Thymus (tissue), 11 donors: ENCODE data around the gene LPP. TPM values are rescaled to one million over a fixed set of nuclear protein-coding genes. Genes with fewer than 3 reads are reported as not detected.
"Not testable (repeated sequence)": the region's sequence is repeated elsewhere in the genome, so short reads cannot be mapped to it uniquely, and the experiment has no call there.

Source experiments
- DNase-seq, 9 donors: peaks; one replicate each; pipeline ENCODE4 v3.0.0-alpha.2; 2013; ENCODE audit warnings: low spot score in 9 of 9, low read depth in 6 of 9, missing footprints in 1 of 9
- H3K27ac ChIP-seq, 2 donors: one replicate each; pipeline ENCODE4 v1.5.1; 2013; ENCODE audit warnings: control low read depth in 1 of 2, low read depth in 1 of 2, low read length in 1 of 2, mild to moderate bottlenecking in 1 of 2, moderate library complexity in 1 of 2
- H3K27me3 ChIP-seq, 2 donors: one replicate each; pipeline ENCODE4 v1.5.1; 2013; ENCODE audit warnings: low read length in 1 of 2; ENCODE audit not compliant: control insufficient read depth in 2 of 2, insufficient read depth in 1 of 2
- H3K36me3 ChIP-seq, 2 donors: one replicate each; pipeline ENCODE4 v1.5.1; 2013; ENCODE audit warnings: low read length in 1 of 2, mild to moderate bottlenecking in 1 of 2, moderate library complexity in 1 of 2; ENCODE audit not compliant: control insufficient read depth in 2 of 2, insufficient read depth in 2 of 2
- H3K4me1 ChIP-seq, 2 donors: one replicate each; pipeline ENCODE4 v1.5.1; 2013; ENCODE audit warnings: low read length in 2 of 2; ENCODE audit not compliant: control insufficient read depth in 2 of 2, insufficient read depth in 2 of 2
- H3K4me3 ChIP-seq, 2 donors: one replicate each; pipeline ENCODE4 v1.5.1; 2013; ENCODE audit warnings: low read length in 2 of 2, control low read depth in 1 of 2, mild to moderate bottlenecking in 1 of 2
- H3K9me3 ChIP-seq, 2 donors: one replicate each; pipeline ENCODE4 v1.5.1; 2013; ENCODE audit warnings: low read length in 1 of 2, mild to moderate bottlenecking in 1 of 2; ENCODE audit not compliant: control insufficient read depth in 2 of 2, insufficient read depth in 1 of 2
- WGBS: extraction: QIAGEN DNeasy Blood & Tissue Kit; methylation state at CpG from one replicate; pipeline ENCODE4 v1.1.7; 2013; 5-methylcytosine and 5-hydroxymethylcytosine counted together
- polyA plus RNA-seq: library from polyadenylated mRNA; stranded (reverse); fragments of 200-250 nt; gene quantifications from one replicate; pipeline ENCODE4 v1.2.3, GENCODE V29; 2013
- total RNA-seq: library from RNA; stranded (reverse); fragments of 120-200 nt; gene quantifications from one replicate; pipeline ENCODE4 v1.2.4, GENCODE V29; 2013
- donor health status: healthy.

LPP gene
- total and polyA plus RNA-seq, 2 donors, result 6.5 to 9.2 TPM

DNA sequence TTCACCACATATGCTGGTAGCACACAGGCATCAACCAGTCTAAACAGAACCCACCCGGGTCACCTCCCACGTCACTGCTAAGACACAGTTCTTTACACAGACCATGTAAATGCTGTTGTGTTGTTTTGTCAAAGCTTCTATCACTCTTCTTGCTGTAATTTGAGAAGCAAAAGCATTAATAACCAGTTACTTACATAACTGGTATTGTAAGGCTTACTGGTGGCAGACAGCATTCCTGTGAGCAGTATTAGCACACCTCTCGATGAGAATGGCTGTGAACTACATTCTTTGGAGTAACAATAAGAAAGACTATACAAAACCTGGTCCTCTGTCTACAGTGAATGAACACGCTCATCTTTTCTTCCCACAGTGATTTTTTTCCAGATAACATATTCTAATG, 479.2 kb downstream of the LPP start:
- Histone ChIP-seq H3K27ac (no peak overlapping the region), H3K4me3 (no peak overlapping the region), H3K27me3 (no peaks in the 10 kb centered on the region)

DNA sequence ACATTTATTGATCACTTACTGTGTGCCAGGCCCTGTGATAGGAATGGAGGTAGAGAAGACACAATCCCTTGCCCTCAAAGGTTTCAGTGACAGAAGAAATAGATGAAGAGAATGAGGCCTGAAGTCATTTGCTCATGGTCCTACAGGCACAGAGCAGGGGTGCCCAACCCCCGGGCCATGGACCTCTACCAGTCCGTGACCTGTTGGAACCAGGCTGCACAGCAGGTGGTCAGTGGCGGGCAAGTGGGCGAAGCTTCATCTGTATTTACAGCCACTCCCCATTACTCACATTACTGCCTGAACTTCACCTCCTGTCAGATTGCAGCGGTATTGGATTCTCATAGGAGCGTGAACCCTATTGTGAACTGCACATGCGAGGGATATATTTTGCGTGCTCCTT, 480.3 kb downstream of the LPP start:
- peaks cover 0 to 5% of the 10 kb centered on the region in 2 donors for H3K9me3 ChIP-seq
- H3K36me3 ChIP-seq, result no peaks in the 10 kb centered on the region
- H3K4me3 ChIP-seq, result no peak overlapping the region
- H3K27me3 ChIP-seq, result no peaks in the 10 kb centered on the region
- DNase-seq, result no peak
- H3K4me1 ChIP-seq, result no peaks in the 10 kb centered on the region
- 99% methylated on average over 8 of the region's 8 CpGs for WGBS
- no peak overlapping the region for H3K27ac ChIP-seq

More for the DNA sequence above, 479.2 kb downstream of the LPP start:
- 98% methylated on average over 4 of the region's 4 CpGs for WGBS
- H3K36me3 ChIP-seq, result no peaks in the 10 kb centered on the region
- no peaks in the 10 kb centered on the region for H3K4me1 ChIP-seq
- no peak for DNase-seq
- H3K9me3 ChIP-seq, result peaks cover 0 to 5% of the 10 kb centered on the region in 2 donors

DNA sequence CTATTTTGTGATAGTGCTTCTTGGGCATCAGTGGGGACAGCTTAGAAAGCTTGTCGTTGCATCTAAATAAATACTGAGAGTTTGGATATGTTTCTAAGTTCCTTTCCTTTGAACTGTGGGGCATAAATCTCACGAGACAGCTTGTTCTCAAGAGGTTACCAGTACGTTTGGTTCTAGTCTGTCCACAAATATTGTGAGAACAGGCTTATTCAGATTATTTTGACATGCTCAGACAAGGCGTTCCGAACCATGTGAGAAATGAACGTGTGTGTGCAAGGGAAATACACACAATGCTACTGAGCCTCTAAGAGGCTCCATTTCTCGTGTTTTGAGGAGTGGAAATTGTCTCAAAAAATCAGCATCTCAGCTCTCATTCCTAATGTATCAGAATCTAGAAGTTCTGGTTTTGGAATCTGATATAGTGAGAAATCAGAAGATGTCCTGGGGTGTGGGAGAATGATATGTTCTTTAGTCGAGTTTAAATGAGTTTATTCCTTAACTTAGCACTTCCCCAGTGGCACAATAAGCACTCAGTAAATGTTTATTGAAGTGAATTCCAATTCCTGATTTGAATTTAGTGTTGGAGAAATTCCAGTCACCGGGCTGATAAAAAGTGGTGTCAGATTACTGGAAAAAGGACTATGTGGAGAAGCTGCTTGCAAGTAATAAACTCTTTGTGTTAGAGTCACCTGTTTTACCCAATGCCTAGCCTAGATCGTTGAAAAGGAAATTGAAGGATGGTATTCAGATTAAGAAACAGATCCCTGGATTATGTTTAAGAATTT, 481.5 kb downstream of the LPP start:
- Histone ChIP-seq H3K36me3 (no peaks in the 10 kb centered on the region), H3K9me3 (peaks cover 0 to 5% of the 10 kb centered on the region in 2 donors), H3K27ac (peak overlapping the region in 1 of 2 donors; percentile 42), H3K4me3 (no peak overlapping the region), H3K27me3 (no peaks in the 10 kb centered on the region), H3K4me1 (no peaks in the 10 kb centered on the region)
- DNase-seq, result no peak
- 96% methylated on average over 10 of the region's 10 CpGs for WGBS

DNA sequence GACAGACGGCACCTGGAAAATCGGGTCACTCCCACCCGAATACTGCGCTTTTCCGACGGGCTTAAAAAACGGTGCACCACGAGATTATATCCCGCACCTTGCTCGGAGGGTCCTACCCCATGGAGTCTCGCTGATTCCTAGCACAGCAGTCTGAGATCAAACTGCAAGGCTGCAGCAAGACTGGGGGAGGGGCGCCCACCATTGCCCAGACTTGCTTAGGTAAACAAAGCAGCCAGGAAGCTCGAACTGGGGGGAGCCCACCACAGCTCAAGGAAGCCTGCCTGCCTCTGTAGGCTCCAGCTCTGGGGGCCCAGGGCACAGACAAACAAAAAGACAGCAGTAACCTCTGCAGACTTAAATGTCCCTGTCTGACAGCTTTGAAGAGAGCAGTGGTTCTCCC, 482.3 kb downstream of the LPP start:
- 94% methylated on average over 13 of the region's 13 CpGs for WGBS
- not testable (repeated sequence) for H3K27ac ChIP-seq, DNase-seq, H3K4me1 ChIP-seq, H3K27me3 ChIP-seq, H3K4me3 ChIP-seq, H3K36me3 ChIP-seq, H3K9me3 ChIP-seq

DNA sequence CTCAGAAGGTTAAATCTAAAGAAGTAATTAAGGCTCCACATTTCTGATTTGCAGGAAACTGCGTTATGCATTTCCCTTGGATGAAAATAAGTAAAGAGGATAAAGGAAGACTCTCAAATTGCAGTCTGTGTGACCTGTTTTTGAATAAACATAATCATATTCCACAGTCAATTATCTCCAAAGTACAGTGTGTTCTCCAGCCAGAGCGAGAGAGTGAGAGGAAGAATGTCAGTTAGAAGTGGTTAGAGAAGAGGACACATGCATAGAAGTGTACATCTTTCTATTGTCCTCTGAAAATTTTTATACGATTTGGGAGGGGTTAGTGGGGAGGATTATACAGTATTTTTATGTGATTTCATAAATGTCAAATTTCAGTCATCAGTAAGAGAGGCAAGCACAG, 487.1 kb downstream of the LPP start:
- H3K27ac ChIP-seq, result no peak overlapping the region
- DNase-seq, result no peak
- 96% methylated on average over 3 of the region's 3 CpGs for WGBS
- no peaks in the 10 kb centered on the region for H3K27me3 ChIP-seq
- no peak overlapping the region for H3K4me3 ChIP-seq
- H3K9me3 ChIP-seq, result no peaks in the 10 kb centered on the region
- H3K4me1 ChIP-seq, result no peaks in the 10 kb centered on the region
- H3K36me3 ChIP-seq, result no peaks in the 10 kb centered on the region

DNA sequence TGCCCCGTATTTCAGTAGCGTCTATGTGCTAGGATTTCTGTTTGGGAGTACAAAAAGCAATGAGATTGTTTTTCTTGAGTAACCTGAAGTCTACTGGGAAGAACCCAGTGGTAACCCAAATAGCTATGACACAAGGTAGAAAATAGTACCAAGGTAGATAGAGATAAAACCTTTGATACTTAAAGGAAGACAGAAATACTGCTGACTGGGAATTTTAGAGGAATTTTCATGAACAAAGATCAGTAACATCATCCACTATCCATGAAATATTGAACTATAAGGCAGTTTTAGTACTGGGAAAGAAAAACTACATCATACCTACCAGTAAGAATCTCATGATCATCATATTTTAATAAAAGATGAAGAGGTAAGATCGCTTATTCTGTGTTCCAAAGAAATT, 489.8 kb downstream of the LPP start:
- DNase-seq, result no peak
- no peaks in the 10 kb centered on the region for H3K27me3 ChIP-seq
- WGBS, result over 99% methylated on average over 3 of the region's 3 CpGs

DNA sequence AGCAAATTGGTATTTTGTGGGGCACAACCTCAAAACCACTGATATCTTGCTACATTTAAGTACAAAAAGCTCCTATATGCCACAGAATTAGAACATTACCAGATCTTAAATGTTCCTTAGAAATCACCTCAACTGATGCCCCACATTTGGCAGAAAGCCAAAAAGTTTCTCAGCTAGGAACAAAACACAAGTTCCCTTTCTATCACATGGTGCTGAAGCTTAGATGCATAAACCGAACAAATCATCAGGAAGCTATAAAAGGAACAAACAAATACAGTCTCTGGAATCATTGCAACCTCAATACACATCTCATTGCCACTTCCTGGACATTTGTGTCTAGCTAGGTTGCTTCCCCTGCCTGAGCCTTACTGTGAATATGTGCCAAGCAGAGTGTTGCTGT, 492.6 kb downstream of the LPP start:
- DNase-seq, result peak in 5 of 9 donors; percentile 9 to 47 (median 18)
- no peak overlapping the region for H3K4me3 ChIP-seq
- no peaks in the 10 kb centered on the region for H3K36me3 ChIP-seq
- H3K9me3 ChIP-seq, result no peaks in the 10 kb centered on the region
- 0% methylated on average over 1 of the region's 1 CpG for WGBS
- no peaks in the 10 kb centered on the region for H3K27me3 ChIP-seq
- H3K4me1 ChIP-seq, result peaks cover 0 to 4% of the 10 kb centered on the region in 2 donors
- no peak overlapping the region for H3K27ac ChIP-seq

More for the DNA sequence above, 489.8 kb downstream of the LPP start:
- peaks cover 0 to 4% of the 10 kb centered on the region in 2 donors for H3K4me1 ChIP-seq
- no peak overlapping the region for H3K4me3 ChIP-seq
- no peaks in the 10 kb centered on the region for H3K36me3 ChIP-seq
- no peak overlapping the region for H3K27ac ChIP-seq
- no peaks in the 10 kb centered on the region for H3K9me3 ChIP-seq

DNA sequence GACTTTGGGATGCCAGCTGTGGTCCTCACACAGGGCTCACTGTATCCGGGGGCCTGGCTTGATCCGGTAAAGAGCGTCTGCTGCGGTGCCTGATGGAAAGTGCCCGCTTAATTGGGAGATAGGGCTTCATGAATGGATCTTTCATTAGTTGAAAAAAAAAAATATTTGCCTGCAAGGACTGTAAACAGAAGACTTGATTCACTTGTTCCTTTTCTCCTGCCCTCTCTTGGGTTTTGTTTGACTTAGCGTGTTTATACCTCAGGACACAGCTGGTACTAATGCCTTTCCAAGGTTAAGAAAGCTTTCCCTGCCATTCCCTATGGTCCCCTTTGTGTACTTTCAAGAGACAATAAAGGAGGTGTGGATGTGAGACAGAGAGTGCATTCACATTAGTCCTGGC, 493.3 kb downstream of the LPP start:
- DNase-seq, result no peak
- Histone ChIP-seq H3K4me1 (peaks cover 0 to 4% of the 10 kb centered on the region in 2 donors), H3K4me3 (no peak overlapping the region), H3K27me3 (no peaks in the 10 kb centered on the region), H3K36me3 (no peaks in the 10 kb centered on the region), H3K9me3 (no peaks in the 10 kb centered on the region), H3K27ac (no peak overlapping the region)
- 99% methylated on average over 6 of the region's 6 CpGs for WGBS

DNA sequence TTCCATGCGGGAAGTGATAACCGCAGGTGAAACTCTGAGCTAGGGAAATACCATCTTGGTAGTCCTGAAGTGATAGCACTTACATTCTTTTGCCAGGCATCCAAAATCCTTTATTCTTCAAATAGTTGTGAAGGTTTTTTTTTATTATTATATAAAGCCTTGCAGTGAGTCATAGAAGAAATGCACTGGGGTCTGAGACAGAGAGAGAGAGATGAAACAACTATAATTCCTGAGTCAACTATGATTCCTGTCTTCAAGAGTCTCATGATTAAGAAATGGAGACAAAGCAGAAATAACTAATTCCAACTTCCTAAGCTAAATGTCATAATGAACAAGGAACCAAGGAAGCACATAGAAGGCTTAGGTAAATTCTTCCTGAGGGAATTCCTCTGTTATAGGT, 495.6 kb downstream of the LPP start:
- peaks cover 0 to 4% of the 10 kb centered on the region in 2 donors for H3K4me1 ChIP-seq
- H3K36me3 ChIP-seq, result no peaks in the 10 kb centered on the region
- no peaks in the 10 kb centered on the region for H3K9me3 ChIP-seq
- no peak for DNase-seq
- no peak overlapping the region for H3K27ac ChIP-seq
- WGBS, result 99% methylated on average over 2 of the region's 2 CpGs
- H3K27me3 ChIP-seq, result no peaks in the 10 kb centered on the region
- H3K4me3 ChIP-seq, result no peak overlapping the region
